Measurements from ENCODE around the gene CRYBG3. TPM values are rescaled to one million over a fixed set of nuclear protein-coding genes. Genes with fewer than 3 reads are reported as not detected.

The CRYBG3 gene
- total RNA-seq, 1 experiment from 2014 or later = 5.9 TPM

DNA sequence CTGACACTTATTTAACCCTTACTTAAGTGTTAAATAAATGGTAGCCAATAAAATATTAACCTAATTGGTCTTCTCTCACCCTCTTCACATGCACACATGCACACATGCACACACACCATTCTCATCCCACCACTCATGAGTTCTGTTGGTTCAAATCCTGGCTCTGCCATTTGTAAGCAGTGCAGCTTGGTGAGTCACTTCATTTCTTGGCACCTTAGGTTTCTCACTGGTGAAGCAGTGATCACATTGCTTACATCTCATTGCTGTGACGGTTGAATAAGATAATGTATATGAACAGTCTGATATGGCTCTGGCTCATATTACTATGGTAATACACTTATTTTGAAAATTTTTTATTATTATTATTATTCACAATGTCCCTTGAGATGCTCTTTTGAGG, 116.6 kb downstream of the CRYBG3 start:
- Histone ChIP-seq H3K79me1 (ENCODE audit: insufficient read depth, low read depth, low read length, poor library complexity, severe bottlenecking) (no peaks in the 10 kb centered on the region), H4K8ac (replicated peaks; ENCODE audit: insufficient read length, low read depth, low read length) (no peak overlapping the region), H2AK5ac (ENCODE audit: insufficient read length, low read length) (no peak overlapping the region), H3K4ac (ENCODE audit: low read depth, low read length) (no peak overlapping the region), H2AFZ (ENCODE audit: low read length) (no peak overlapping the region), H2BK15ac (ENCODE audit: low read depth, low read length) (no peak overlapping the region), H3K9ac (ENCODE audit: extremely low read depth, insufficient read length, low read length) (no peak overlapping the region), H2BK20ac (ENCODE audit: low read depth, low read length, poor library complexity, severe bottlenecking) (no peak overlapping the region), H3K4me2 (ENCODE audit: insufficient read depth, insufficient read length, low read length) (no peak overlapping the region), H3K56ac (ENCODE audit: insufficient read length, low read depth, low read length) (no peak overlapping the region), H3K9me3 (ENCODE audit: control insufficient read depth, low read depth, low read length) (no peaks in the 10 kb centered on the region), H3K79me2 (ENCODE audit: insufficient read depth, low read length) (no peaks in the 10 kb centered on the region), H3K27ac (ENCODE audit: insufficient read length, low read depth, low read length) (no peak overlapping the region), H4K91ac (ENCODE audit: insufficient read length, low read depth, low read length) (no peak overlapping the region), H2BK12ac (ENCODE audit: insufficient read length, low read depth, low read length) (no peak overlapping the region), H3K14ac (ENCODE audit: insufficient read depth, low read length) (no peak overlapping the region), H3K23me2 (ENCODE audit: insufficient read length, low read depth, low read length, poor library complexity, severe bottlenecking) (no peaks in the 10 kb centered on the region), H3K4me1 (ENCODE audit: insufficient read depth, low read length) (no peaks in the 10 kb centered on the region), H3K23ac (ENCODE audit: insufficient read length, low read depth, low read length) (no peak overlapping the region), H3K27me3 (ENCODE audit: insufficient read depth, low read length) (no peaks in the 10 kb centered on the region), H2BK120ac (ENCODE audit: low read depth, low read length, poor library complexity, severe bottlenecking) (no peak overlapping the region), H4K5ac (ENCODE audit: insufficient read length, low read depth, low read length) (no peak overlapping the region), H3K18ac (ENCODE audit: insufficient read length, low read depth, low read length) (no peak overlapping the region), H2BK5ac (ENCODE audit: insufficient read length, low read length) (no peak overlapping the region), H3T11ph (ENCODE audit: low read length) (no peak overlapping the region), H4K20me1 (ENCODE audit: control insufficient read depth, insufficient read depth, insufficient read length) (no peaks in the 10 kb centered on the region)
- no peaks in the 10 kb centered on the region for H3K27me3 Mint-ChIP-seq (ENCODE audit: low read depth)
- H3K9me3 Mint-ChIP-seq = no peaks in the 10 kb centered on the region
- peaks cover 0 to 7% (median 5%) of the 10 kb centered on the region in 3 experiments; a peak in 4 of 7 replicates for H3K36me3 Mint-ChIP-seq (ENCODE audit: insufficient read depth in 1 of 3, low read depth in 3 of 3)
- no peak overlapping the region for H3K4me3 Mint-ChIP-seq
- no peak for DNase-seq
- no CpG with 5 or more reads among the region's 1 CpG for WGBS (ENCODE audit: extremely low coverage, insufficient read length, low lambda C conversion rate)
- no peak overlapping the region for H3K27ac Mint-ChIP-seq
- TF ChIP-seq, protein P1, sequence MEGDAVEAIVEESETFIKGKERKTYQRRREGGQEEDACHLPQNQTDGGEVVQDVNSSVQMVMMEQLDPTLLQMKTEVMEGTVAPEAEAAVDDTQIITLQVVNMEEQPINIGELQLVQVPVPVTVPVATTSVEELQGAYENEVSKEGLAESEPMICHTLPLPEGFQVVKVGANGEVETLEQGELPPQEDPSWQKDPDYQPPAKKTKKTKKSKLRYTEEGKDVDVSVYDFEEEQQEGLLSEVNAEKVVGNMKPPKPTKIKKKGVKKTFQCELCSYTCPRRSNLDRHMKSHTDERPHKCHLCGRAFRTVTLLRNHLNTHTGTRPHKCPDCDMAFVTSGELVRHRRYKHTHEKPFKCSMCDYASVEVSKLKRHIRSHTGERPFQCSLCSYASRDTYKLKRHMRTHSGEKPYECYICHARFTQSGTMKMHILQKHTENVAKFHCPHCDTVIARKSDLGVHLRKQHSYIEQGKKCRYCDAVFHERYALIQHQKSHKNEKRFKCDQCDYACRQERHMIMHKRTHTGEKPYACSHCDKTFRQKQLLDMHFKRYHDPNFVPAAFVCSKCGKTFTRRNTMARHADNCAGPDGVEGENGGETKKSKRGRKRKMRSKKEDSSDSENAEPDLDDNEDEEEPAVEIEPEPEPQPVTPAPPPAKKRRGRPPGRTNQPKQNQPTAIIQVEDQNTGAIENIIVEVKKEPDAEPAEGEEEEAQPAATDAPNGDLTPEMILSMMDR (conservative IDR thresholded peaks at IDR 0.05) = no peak
- H3K4me1 Mint-ChIP-seq = no peaks in the 10 kb centered on the region

All from H9 (cell line).